IMR-90 (cell line): ENCODE results near the gene NME7. TPM values are rescaled to one million over a fixed set of nuclear protein-coding genes. Genes with fewer than 3 reads are reported as not detected.

Source experiments
- ATAC-seq: fragments of 200-7000 bp; cut with Tn5 transposase; 2 replicates; pipeline ENCODE4 v1.9.1; 2020; ENCODE audit warnings: low read depth, mild to moderate bottlenecking, moderate library complexity
- BruUV-seq: library from RNA; stranded (reverse); fragments of 400-500 nt; replicated peaks from 2 replicates; lab custom pipeline; 2021; lab: Mats Ljungman, UMichigan
- CTCF ChIA-PET: fragments of 300-600 bp; formaldehyde crosslinking; extraction: SDS; loops from one replicate; lab custom pipeline; 2021; ENCODE audit warnings: antibody characterized with exemption; lab: Yijun Ruan, JAX
- POLR2A ChIA-PET: fragments of 300-600 bp; sonication (Branson Sonifier 250); formaldehyde crosslinking; loops from one replicate; lab custom pipeline; 2022; ENCODE audit warnings: antibody characterized with exemption; ENCODE audit not compliant: unreplicated experiment; lab: Charles Lee
- DNase-seq: peaks from one replicate; pipeline ENCODE4 v3.0.0; 2013
- H2AFZ ChIP-seq: replicated peaks from 2 replicates; pipeline ENCODE3; 2013; ENCODE audit warnings: low read length, mild to moderate bottlenecking; ENCODE audit not compliant: poor library complexity
- H2AK5ac ChIP-seq: 2 replicates; pipeline ENCODE4 v1.6.1; 2013; ENCODE audit warnings: low read depth, low read length, inconsistent platforms
- H2AK9ac ChIP-seq: replicated peaks from 2 replicates; pipeline ENCODE3; 2013; ENCODE audit warnings: mild to moderate bottlenecking, low read depth, low read length, moderate library complexity; ENCODE audit not compliant: poor library complexity
- H2BK120ac ChIP-seq: 2 replicates; pipeline ENCODE4 v1.6.1; 2013; ENCODE audit warnings: low read depth, low read length, inconsistent platforms
- H2BK15ac ChIP-seq: 3 replicates; pipeline ENCODE4 v1.6.1; 2013; ENCODE audit warnings: low read depth, low read length, inconsistent platforms
- H2BK20ac ChIP-seq: 2 replicates; pipeline ENCODE4 v1.6.1; 2013; ENCODE audit warnings: low read depth, mild to moderate bottlenecking, inconsistent platforms, low read length, moderate library complexity
- H2BK5ac ChIP-seq: 2 replicates; pipeline ENCODE4 v1.6.1; 2013; ENCODE audit warnings: mild to moderate bottlenecking, low read depth, low read length, inconsistent platforms; ENCODE audit not compliant: poor library complexity, severe bottlenecking
- H3K14ac ChIP-seq: replicated peaks from 2 replicates; pipeline ENCODE4 v1.6.1; 2013; ENCODE audit warnings: low read depth, low read length, inconsistent platforms
- H3K18ac ChIP-seq: 2 replicates; pipeline ENCODE4 v1.6.1; 2013; ENCODE audit warnings: low read depth, low read length, control low read depth
- H3K23ac ChIP-seq: 2 replicates; pipeline ENCODE4 v1.6.1; 2013; ENCODE audit warnings: low read depth, low read length, inconsistent platforms
- H3K27ac ChIP-seq: 2 replicates; pipeline ENCODE4 v1.5.1; 2013; ENCODE audit warnings: mild to moderate bottlenecking, control low read depth, low read length; ENCODE audit not compliant: insufficient read depth
- H3K27me3 ChIP-seq: 2 replicates; pipeline ENCODE4 v1.6.1; 2013; ENCODE audit warnings: low read length; ENCODE audit not compliant: control insufficient read depth, insufficient read depth
- H3K36me3 ChIP-seq: 2 replicates; pipeline ENCODE4 v1.6.1; 2013; ENCODE audit warnings: low read length, mixed read lengths; ENCODE audit not compliant: control insufficient read depth, insufficient read depth
- H3K4ac ChIP-seq: 2 replicates; pipeline ENCODE4 v1.6.1; 2013; ENCODE audit warnings: low read depth, low read length, inconsistent platforms
- H3K4me1 ChIP-seq: 2 replicates; pipeline ENCODE4 v1.6.1; 2013; ENCODE audit warnings: low read length, mixed read lengths; ENCODE audit not compliant: control insufficient read depth, insufficient read depth
- H3K4me2 ChIP-seq: 2 replicates; pipeline ENCODE4 v1.6.1; 2013; ENCODE audit warnings: low read depth, mild to moderate bottlenecking, control low read depth, low read length, moderate library complexity
- H3K4me3 ChIP-seq: 2 replicates; pipeline ENCODE4 v1.5.1; 2013; ENCODE audit warnings: low read depth, mild to moderate bottlenecking, control low read depth, low read length, moderate library complexity; ENCODE audit not compliant: insufficient read depth
- H3K56ac ChIP-seq: 2 replicates; pipeline ENCODE4 v1.6.1; 2013; ENCODE audit warnings: low read length, inconsistent platforms; ENCODE audit not compliant: insufficient read depth; ENCODE audit errors: extremely low read depth
- H3K79me1 ChIP-seq, 2 experiments: 2 replicates each; pipeline ENCODE4 v1.6.1; 2013; ENCODE audit warnings: low read length in 2 of 2, inconsistent platforms in 1 of 2, low read depth in 1 of 2
- H3K9ac ChIP-seq: 2 replicates; pipeline ENCODE4 v1.6.1; 2013; ENCODE audit warnings: low read depth, low read length, control low read depth
- H3K9me1 ChIP-seq: 2 replicates; pipeline ENCODE4 v1.6.1; 2013; ENCODE audit warnings: low read length, inconsistent platforms; ENCODE audit not compliant: insufficient read depth
- H3K9me3 ChIP-seq: 2 replicates; pipeline ENCODE4 v1.6.1; 2013; ENCODE audit warnings: low read length; ENCODE audit not compliant: control insufficient read depth, insufficient read depth
- H4K20me1 ChIP-seq: 2 replicates; pipeline ENCODE4 v1.6.1; 2013; ENCODE audit warnings: low read length, inconsistent platforms; ENCODE audit not compliant: insufficient read depth
- H4K5ac ChIP-seq: 2 replicates; pipeline ENCODE4 v1.6.1; 2013; ENCODE audit warnings: mild to moderate bottlenecking, low read depth, low read length, control low read depth
- H4K8ac ChIP-seq, 2 experiments: 2 replicates each; pipeline ENCODE4 v1.6.1; 2013; ENCODE audit warnings: low read depth in 2 of 2, low read length in 2 of 2, control low read depth in 1 of 2, inconsistent platforms in 1 of 2
- H4K91ac ChIP-seq: 2 replicates; pipeline ENCODE4 v1.6.1; 2013; ENCODE audit warnings: low read depth, low read length, inconsistent platforms; ENCODE audit not compliant: insufficient read depth
- CEBPB ChIP-seq: IDR thresholded peaks from 2 replicates; pipeline ENCODE4 v1.6.1; 2012; ENCODE audit warnings: low read depth, low read length, improper control_type of control experiment
- RCOR1 ChIP-seq: IDR thresholded peaks from 2 replicates; pipeline ENCODE4 v1.6.1; 2012; ENCODE audit warnings: mild to moderate bottlenecking, low read length, improper control_type of control experiment; ENCODE audit not compliant: insufficient replicate concordance
- WGBS, 2 experiments: methylation state at CpG; one replicate each; pipeline versions ENCODE4 v1.1.5 to v1.1.7; 2013; ENCODE audit warnings: missing lambda C conversion rate in 2 of 2; ENCODE audit not compliant: insufficient read length in 1 of 2; ENCODE audit errors: extremely low coverage in 2 of 2; 5-methylcytosine and 5-hydroxymethylcytosine counted together
- dilution Hi-C: fragments of 300-500 bp; cut with HindIII; formaldehyde crosslinking; loops from one replicate; pipeline ENCODE4 v1.14.3; 2018; ENCODE audit warnings: low sequenced_read_pairs; ENCODE audit not compliant: unreplicated experiment
- in situ Hi-C: fragments of 300-500 bp; cut with MboI; formaldehyde crosslinking; loops from 3 replicates; pipeline ENCODE4 v1.14.3; 2019; ENCODE audit warnings: low sequenced_read_pairs, inconsistent platforms, mixed read lengths
- intact Hi-C: fragments of 100-400 bp; cut with micrococcal nuclease; formaldehyde crosslinking; loops from 2 replicates; pipeline ENCODE4 v1.10.0; 2022
- polyA plus RNA-seq, 3 experiments: library from polyadenylated mRNA; depleted of rRNA; stranded (reverse); fragments of >200 nt; gene quantifications; 2 replicates each; pipeline ENCODE4 v1.2.3, GENCODE V29; 2012; ENCODE audit warnings: low replicate concordance in 1 of 3
- total RNA-seq: library from RNA; depleted of rRNA; stranded (reverse); fragments of >200 nt; gene quantifications from 2 replicates; pipeline ENCODE4 v1.2.3, GENCODE V29; 2012

Gene NME7
- total and polyA plus RNA-seq, 2 of the 4 experiments (the other 2 are of a cell fraction), result 18.3 to 22.4 TPM

DNA sequence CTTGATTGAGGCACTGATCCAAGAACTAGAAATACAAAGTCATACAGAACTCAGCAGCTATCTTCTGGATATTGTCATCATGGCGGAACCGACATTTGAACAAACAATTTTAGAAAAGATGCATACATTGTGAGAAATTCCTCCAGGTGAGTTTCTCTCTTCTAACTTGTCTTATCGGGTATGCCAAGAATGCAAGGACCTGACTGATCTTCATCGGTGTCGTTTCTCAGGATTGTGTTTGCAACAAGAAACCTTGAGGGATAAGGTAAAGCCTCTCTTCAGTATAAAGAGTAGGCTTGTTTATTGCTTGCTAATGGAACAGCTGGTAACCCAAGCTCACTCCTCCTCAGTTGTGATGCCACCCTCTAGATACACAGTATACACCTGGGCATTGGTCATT lies 62.2 kb downstream of the NME7 start:
- H3K18ac ChIP-seq, result no peak overlapping the region
- DNase-seq, result no peak
- H3K4me1 ChIP-seq, result no peaks in the 10 kb centered on the region
- H2BK20ac ChIP-seq, result no peak overlapping the region
- no peak overlapping the region for H3K27ac ChIP-seq
- dilution Hi-C loops (no loop called here), in situ Hi-C loops (no loop called here), intact Hi-C loops (no loop called here)
- H3K9me3 ChIP-seq, result no peaks in the 10 kb centered on the region
- no peak overlapping the region for H2AK5ac ChIP-seq
- no peak for TF ChIP-seq RCOR1
- no peak for TF ChIP-seq CEBPB
- ATAC-seq, result no peak
- WGBS, 2 experiments, result no CpG with 5 or more reads among the region's 5 CpGs
- no peak overlapping the region for H2AK9ac ChIP-seq
- no peaks in the 10 kb centered on the region for H3K9me1 ChIP-seq
- ChIA-PET POLR2A (no interaction called here), CTCF (no interaction called here)
- H3K27me3 ChIP-seq, result no peaks in the 10 kb centered on the region
- no peak overlapping the region for H3K4ac ChIP-seq
- H2BK120ac ChIP-seq, result no peak overlapping the region
- H3K79me1 ChIP-seq, result no peaks in the 10 kb centered on the region
- no peak overlapping the region for H4K91ac ChIP-seq
- no peak overlapping the region for H3K4me2 ChIP-seq
- H2BK15ac ChIP-seq, result no peak overlapping the region
- H3K23ac ChIP-seq, result no peak overlapping the region
- H3K4me3 ChIP-seq, result no peak overlapping the region
- H3K9ac ChIP-seq, result no peak overlapping the region
- no peaks in the 10 kb centered on the region for H3K36me3 ChIP-seq
- BruUV-seq, result no TSS peak
- no peak overlapping the region for H3K14ac ChIP-seq
- no peak overlapping the region for H4K5ac ChIP-seq
- H4K8ac ChIP-seq, result no peak overlapping the region
- no peak overlapping the region for H2BK5ac ChIP-seq
- H3K56ac ChIP-seq, result no peak overlapping the region
- no peak overlapping the region for H2AFZ ChIP-seq
- H4K20me1 ChIP-seq, result no peaks in the 10 kb centered on the region
